ENCODE results near the gene ACOT4. TPM values are rescaled to one million over a fixed set of nuclear protein-coding genes. Genes with fewer than 3 reads are reported as not detected.
"Not testable (repeated sequence)": the region's sequence is repeated elsewhere in the genome, so short reads cannot be mapped to it uniquely, and the experiment has no call there.

The ACOT4 gene
- polyA plus RNA-seq, 1 donor from 2014 or later: 1.1 TPM

- H3K4me2 ChIP-seq (ENCODE audit: low read length): no peak overlapping the region
- no peaks in the 10 kb centered on the region for H3F3A ChIP-seq (ENCODE audit: insufficient read depth, low read length, poor library complexity, severe bottlenecking)
- H3K27me3 ChIP-seq (ENCODE audit: insufficient read depth, low read depth, low read length): no peaks in the 10 kb centered on the region
- H3K9me2 ChIP-seq (ENCODE audit: insufficient read depth, low read length): no peaks in the 10 kb centered on the region
- H3K9me3 ChIP-seq (ENCODE audit: low read length): no peaks in the 10 kb centered on the region
- no peak overlapping the region for H3K27ac ChIP-seq (ENCODE audit: low read length)
- H3K4me3 ChIP-seq (ENCODE audit: low read length): no peak overlapping the region
- no peaks in the 10 kb centered on the region for H4K20me1 ChIP-seq (ENCODE audit: insufficient read depth)
- TF ChIP-seq MXI1 (conservative IDR thresholded peaks at IDR 0.05; ENCODE audit: poor library complexity, severe bottlenecking): no peak
- no peak for TF ChIP-seq CTCF (IDR thresholded peaks at IDR 0.05; ENCODE audit: poor library complexity, severe bottlenecking)
- no peak for TF ChIP-seq RAD21 (conservative IDR thresholded peaks at IDR 0.05)
- no peak for TF ChIP-seq EP300 (conservative IDR thresholded peaks at IDR 0.05; ENCODE audit: poor library complexity, severe bottlenecking)
- TF ChIP-seq REST (IDR thresholded peaks at IDR 0.05; ENCODE audit: borderline replicate concordance): no peak
- TF ChIP-seq SMC3 (conservative IDR thresholded peaks at IDR 0.05; ENCODE audit: poor library complexity): no peak
- TF ChIP-seq POLR2AphosphoS5 (IDR thresholded peaks at IDR 0.05): no peak
- TF ChIP-seq TAF1 (IDR thresholded peaks at IDR 0.05; ENCODE audit: low read depth): no peak
- TF ChIP-seq EZH2 (IDR thresholded peaks at IDR 0.05; ENCODE audit: borderline replicate concordance, insufficient read depth, low read length, poor library complexity, severe bottlenecking): no peak
- H3K36me3 ChIP-seq (ENCODE audit: insufficient read depth, low read length): no peaks in the 10 kb centered on the region
- no peaks in the 10 kb centered on the region for H3K79me2 ChIP-seq (replicated peaks; ENCODE audit: insufficient read depth, low read length)
- H2AFZ ChIP-seq (ENCODE audit: low read depth, low read length): no peak overlapping the region
- H3K9ac ChIP-seq (ENCODE audit: low read length): no peak overlapping the region
Observed at GRCh38 chr14:73553845-73554244, 37.8 kb upstream of the ACOT4 start.

GRCh38 chr14:73557201-73557600, 34.5 kb upstream of the ACOT4 start:
- H2AFZ ChIP-seq (ENCODE audit: low read depth, low read length): not testable (repeated sequence)

GRCh38 chr14:73558238-73558637, 33.4 kb upstream of the ACOT4 start:
- H3K4me2 ChIP-seq (ENCODE audit: low read length); H4K20me1 ChIP-seq (ENCODE audit: insufficient read depth); H3F3A ChIP-seq (ENCODE audit: insufficient read depth, low read length, poor library complexity, severe bottlenecking): not testable (repeated sequence)

More at GRCh38 chr14:73557201-73557600, 34.5 kb upstream of the ACOT4 start:
- not testable (repeated sequence) for H3K9me3 ChIP-seq (ENCODE audit: low read length); H3K9ac ChIP-seq (ENCODE audit: low read length); H3K4me2 ChIP-seq (ENCODE audit: low read length); H4K20me1 ChIP-seq (ENCODE audit: insufficient read depth); H3K9me2 ChIP-seq (ENCODE audit: insufficient read depth, low read length); H3K4me3 ChIP-seq (ENCODE audit: low read length); H3K79me2 ChIP-seq (replicated peaks; ENCODE audit: insufficient read depth, low read length); H3K27ac ChIP-seq (ENCODE audit: low read length); H3F3A ChIP-seq (ENCODE audit: insufficient read depth, low read length, poor library complexity, severe bottlenecking); H3K36me3 ChIP-seq (ENCODE audit: insufficient read depth, low read length); H3K27me3 ChIP-seq (ENCODE audit: insufficient read depth, low read depth, low read length)

GRCh38 chr14:73562256-73562655, 29.4 kb upstream of the ACOT4 start:
- H3K27ac ChIP-seq (ENCODE audit: low read length); H3K4me2 ChIP-seq (ENCODE audit: low read length); H3K9me3 ChIP-seq (ENCODE audit: low read length); H3K4me3 ChIP-seq (ENCODE audit: low read length); H4K20me1 ChIP-seq (ENCODE audit: insufficient read depth); H3K27me3 ChIP-seq (ENCODE audit: insufficient read depth, low read depth, low read length); H3F3A ChIP-seq (ENCODE audit: insufficient read depth, low read length, poor library complexity, severe bottlenecking); H3K79me2 ChIP-seq (replicated peaks; ENCODE audit: insufficient read depth, low read length); H3K36me3 ChIP-seq (ENCODE audit: insufficient read depth, low read length); H3K9me2 ChIP-seq (ENCODE audit: insufficient read depth, low read length); H2AFZ ChIP-seq (ENCODE audit: low read depth, low read length); H3K9ac ChIP-seq (ENCODE audit: low read length): not testable (repeated sequence)

More at GRCh38 chr14:73558238-73558637, 33.4 kb upstream of the ACOT4 start:
- not testable (repeated sequence) for H3K9me2 ChIP-seq (ENCODE audit: insufficient read depth, low read length); H3K27me3 ChIP-seq (ENCODE audit: insufficient read depth, low read depth, low read length); H2AFZ ChIP-seq (ENCODE audit: low read depth, low read length); H3K36me3 ChIP-seq (ENCODE audit: insufficient read depth, low read length); H3K27ac ChIP-seq (ENCODE audit: low read length); H3K4me3 ChIP-seq (ENCODE audit: low read length); H3K9ac ChIP-seq (ENCODE audit: low read length); H3K9me3 ChIP-seq (ENCODE audit: low read length); H3K79me2 ChIP-seq (replicated peaks; ENCODE audit: insufficient read depth, low read length)

GRCh38 chr14:73562696-73563095, 29.0 kb upstream of the ACOT4 start:
- not testable (repeated sequence) for H3K79me2 ChIP-seq (replicated peaks; ENCODE audit: insufficient read depth, low read length); H3K9me3 ChIP-seq (ENCODE audit: low read length); H3K27me3 ChIP-seq (ENCODE audit: insufficient read depth, low read depth, low read length); H3K4me3 ChIP-seq (ENCODE audit: low read length); H3F3A ChIP-seq (ENCODE audit: insufficient read depth, low read length, poor library complexity, severe bottlenecking); H2AFZ ChIP-seq (ENCODE audit: low read depth, low read length); H3K9me2 ChIP-seq (ENCODE audit: insufficient read depth, low read length); H4K20me1 ChIP-seq (ENCODE audit: insufficient read depth); H3K36me3 ChIP-seq (ENCODE audit: insufficient read depth, low read length); H3K27ac ChIP-seq (ENCODE audit: low read length); H3K9ac ChIP-seq (ENCODE audit: low read length); H3K4me2 ChIP-seq (ENCODE audit: low read length)
